ENCODE results near the gene TAF5.

- TF ChIP-seq CTCF (IDR thresholded peaks at IDR 0.05) (no peak), POLR2A (IDR thresholded peaks at IDR 0.05) (no peak)
Observed at GRCh38 chr10:103395754-103396066, 27.9 kb downstream of the TAF5 start.
